ENCODE results near the gene INPP4B. TPM values are rescaled to one million over a fixed set of nuclear protein-coding genes. Genes with fewer than 3 reads are reported as not detected.

Gene INPP4B
- total RNA-seq, 1 experiment from 2014 or later = 53.7 TPM

GRCh38 chr4:141999446-142000143 is 846.5 kb downstream of the INPP4B start:
- DNase-seq = no peak
- no TSS peak for BruUV-seq (replicated peaks)
- no peaks in the 10 kb centered on the region; the same call in 1 of the 2 replicates for H3K9me2 ChIP-seq (ENCODE audit: insufficient read depth)
- H3K9me3 ChIP-seq (ENCODE audit: insufficient read depth, low read depth) = no peaks in the 10 kb centered on the region
- no peak overlapping the region for H3K4me2 ChIP-seq
- no peaks in the 10 kb centered on the region for H3K36me3 ChIP-seq (ENCODE audit: low read depth)
- no peaks in the 10 kb centered on the region for H4K20me1 ChIP-seq (ENCODE audit: insufficient read depth)
- TF ChIP-seq CTCF (conservative IDR thresholded peaks at IDR 0.05) = no peak
- TF ChIP-seq EZH2 (IDR thresholded peaks at IDR 0.05; ENCODE audit: low read depth) = no peak
- no peaks in the 10 kb centered on the region for H3K79me2 ChIP-seq (ENCODE audit: low read depth)
- intact Hi-C loops (cut with micrococcal nuclease; ENCODE audit: unreplicated experiment) = no loop called here
- H3K4me1 ChIP-seq (replicated peaks; ENCODE audit: insufficient read depth) = no peaks in the 10 kb centered on the region
- H3K27me3 ChIP-seq (ENCODE audit: insufficient read depth, low read depth) = no peaks in the 10 kb centered on the region
- CTCF ChIA-PET = no interaction called here
- no peak overlapping the region for H3K4me3 ChIP-seq
- H2AFZ ChIP-seq = no peak overlapping the region
- no peak overlapping the region for H3K27ac ChIP-seq
- POLR2A ChIA-PET (ENCODE audit: unreplicated experiment) = no interaction called here
- no peaks in the 10 kb centered on the region for H3F3A ChIP-seq (ENCODE audit: insufficient read depth, low read depth)

GRCh38 chr4:141995056-141995455 is 851.0 kb downstream of the INPP4B start:
- ChIA-PET POLR2A (ENCODE audit: unreplicated experiment) (no interaction called here), CTCF (no interaction called here)
- intact Hi-C loops (cut with micrococcal nuclease; ENCODE audit: unreplicated experiment) = no loop called here
- Histone ChIP-seq H3K9me3 (ENCODE audit: insufficient read depth, low read depth) (no peaks in the 10 kb centered on the region), H3K4me3 (no peak overlapping the region), H3K79me2 (ENCODE audit: low read depth) (no peaks in the 10 kb centered on the region), H3K27ac (no peak overlapping the region), H3F3A (ENCODE audit: insufficient read depth, low read depth) (no peaks in the 10 kb centered on the region), H3K4me1 (replicated peaks; ENCODE audit: insufficient read depth) (no peaks in the 10 kb centered on the region), H4K20me1 (ENCODE audit: insufficient read depth) (no peaks in the 10 kb centered on the region), H3K27me3 (ENCODE audit: insufficient read depth, low read depth) (no peaks in the 10 kb centered on the region), H3K4me2 (no peak overlapping the region), H3K36me3 (ENCODE audit: low read depth) (no peaks in the 10 kb centered on the region), H3K9me2 (ENCODE audit: insufficient read depth) (no peaks in the 10 kb centered on the region; the same call in 1 of the 2 replicates), H2AFZ (no peak overlapping the region)
- BruUV-seq (replicated peaks) = no TSS peak
- no peak for DNase-seq
- TF ChIP-seq EZH2 (IDR thresholded peaks at IDR 0.05; ENCODE audit: low read depth) (no peak), CTCF (conservative IDR thresholded peaks at IDR 0.05) (no peak)

- H3K79me2 ChIP-seq (ENCODE audit: low read depth) = no peaks in the 10 kb centered on the region
- no peaks in the 10 kb centered on the region for H3F3A ChIP-seq (ENCODE audit: insufficient read depth, low read depth)
- H3K27ac ChIP-seq = no peak overlapping the region
- no peaks in the 10 kb centered on the region for H3K27me3 ChIP-seq (ENCODE audit: insufficient read depth, low read depth)
- no peaks in the 10 kb centered on the region for H3K9me2 ChIP-seq (ENCODE audit: insufficient read depth)
- no peaks in the 10 kb centered on the region for H3K4me1 ChIP-seq (replicated peaks; ENCODE audit: insufficient read depth)
- TF ChIP-seq EZH2 (IDR thresholded peaks at IDR 0.05; ENCODE audit: low read depth) (no peak), CTCF (conservative IDR thresholded peaks at IDR 0.05) (no peak)
- no peaks in the 10 kb centered on the region for H3K9me3 ChIP-seq (ENCODE audit: insufficient read depth, low read depth)
- intact Hi-C loops (cut with micrococcal nuclease; ENCODE audit: unreplicated experiment) = no loop called here
- no peak overlapping the region for H3K4me3 ChIP-seq
- no peak for DNase-seq
- ChIA-PET CTCF (no interaction called here), POLR2A (ENCODE audit: unreplicated experiment) (no interaction called here)
- no peaks in the 10 kb centered on the region for H4K20me1 ChIP-seq (ENCODE audit: insufficient read depth)
- H2AFZ ChIP-seq = no peak overlapping the region
- H3K36me3 ChIP-seq (ENCODE audit: low read depth) = no peaks in the 10 kb centered on the region
- BruUV-seq (replicated peaks) = no TSS peak
- no peak overlapping the region for H3K4me2 ChIP-seq
Observed at GRCh38 chr4:141977433-141977832, 868.7 kb downstream of the INPP4B start.
